Stimulated activated CD4-positive, alpha-beta T cell treated with anti-CD3 and anti-CD28 coated beads, TNF-alpha, amount 100 ng/mL, for 48 hours (primary cell): ENCODE measurements around the gene B3GAT2.
"Not testable (repeated sequence)": the region's sequence is repeated elsewhere in the genome, so short reads cannot be mapped to it uniquely, and the experiment has no call there.

Source experiments
- DNase-seq, 3 donors: peaks; one replicate each; pipeline ENCODE4 v3.0.0-alpha.2; 2020; ENCODE audit warnings: low read depth in 3 of 3

Gene B3GAT2

GRCh38 chr6:70956451-70957283 is at the start of gene B3GAT2:
Gene B3GAT2, minus strand, starts transcription at chr6:70957060. Its CDS starts 631 bp downstream, at chr6:70956429.
- peak in 1 of 3 donors; percentile 2 for DNase-seq

GRCh38 chr6:70998148-70998547 is 41.3 kb upstream of the B3GAT2 start:
- DNase-seq: no peak

- no peak for DNase-seq
Observed at GRCh38 chr6:70997379-70997778, 40.5 kb upstream of the B3GAT2 start.

GRCh38 chr6:70996106-70996505 is 39.2 kb upstream of the B3GAT2 start:
- DNase-seq: no peak

- DNase-seq: no peak
Observed at GRCh38 chr6:70995411-70995810, 38.6 kb upstream of the B3GAT2 start.

GRCh38 chr6:70991253-70991652 is 34.4 kb upstream of the B3GAT2 start:
- DNase-seq: no peak

GRCh38 chr6:70985156-70985555 is 28.3 kb upstream of the B3GAT2 start:
- no peak for DNase-seq

GRCh38 chr6:70982747-70983146 is 25.9 kb upstream of the B3GAT2 start:
- no peak for DNase-seq

GRCh38 chr6:70980727-70981126 is 23.9 kb upstream of the B3GAT2 start:
- no peak for DNase-seq

GRCh38 chr6:70973604-70974003 is 16.7 kb upstream of the B3GAT2 start:
- DNase-seq: no peak

GRCh38 chr6:70967049-70967448 is 10.2 kb upstream of the B3GAT2 start:
- no peak for DNase-seq

- no peak for DNase-seq
Observed at GRCh38 chr6:70957284-70957617, 391 bp upstream of the B3GAT2 start.

- no peak for DNase-seq
Observed at GRCh38 chr6:70956191-70956450, 739 bp downstream of the B3GAT2 start.

GRCh38 chr6:70955441-70956190 is 1.2 kb downstream of the B3GAT2 start:
- peak; percentile 74 to 86 (median 79) for DNase-seq

GRCh38 chr6:70954750-70955149 is 2.1 kb downstream of the B3GAT2 start:
- DNase-seq: no peak

- no peak for DNase-seq
Observed at GRCh38 chr6:70954176-70954575, 2.7 kb downstream of the B3GAT2 start.

- no peak for DNase-seq
Observed at GRCh38 chr6:70952608-70953165, 4.2 kb downstream of the B3GAT2 start.

- DNase-seq: not testable (repeated sequence)
Observed at GRCh38 chr6:70944321-70944720, 12.5 kb downstream of the B3GAT2 start.

- no peak for DNase-seq
Observed at GRCh38 chr6:70933853-70934252, 23.0 kb downstream of the B3GAT2 start.

GRCh38 chr6:70905742-70906141 is 51.1 kb downstream of the B3GAT2 start:
- DNase-seq: no peak

- no peak for DNase-seq
Observed at GRCh38 chr6:70903665-70904452, 53.0 kb downstream of the B3GAT2 start.

- DNase-seq: no peak
Observed at GRCh38 chr6:70901324-70901723, 55.5 kb downstream of the B3GAT2 start.
